SH-SY5Y (cell line): ENCODE measurements around the gene STING1.
A peak's percentile ranks its signal among the peaks of the same experiment; 100 is the strongest.

Experiments
- GATA2 ChIP-seq: IDR thresholded peaks from 2 replicates; pipeline ENCODE4 v1.6.1; 2011; ENCODE audit warnings: mild to moderate bottlenecking, low read depth, low read length
- GATA3 ChIP-seq: IDR thresholded peaks from 2 replicates; pipeline ENCODE4 v1.6.1; 2011; ENCODE audit warnings: low read depth, mild to moderate bottlenecking, low read length, moderate library complexity

Gene STING1

GRCh38 chr5:139492700-139493192 is 10.2 kb upstream of the STING1 start:
- TF ChIP-seq GATA2, result 0 out of 2 replicates have a peak, but pooled peaks have one; percentile 5
- no peak for TF ChIP-seq GATA3

GRCh38 chr5:139488260-139488659 is 5.7 kb upstream of the STING1 start:
- TF ChIP-seq GATA3 (no peak), GATA2 (no peak)

GRCh38 chr5:139486201-139486600 is 3.6 kb upstream of the STING1 start:
- TF ChIP-seq GATA2 (no peak), GATA3 (no peak)

GRCh38 chr5:139481580-139482049 is 943 bp downstream of the STING1 start:
- TF ChIP-seq GATA3 (no peak), GATA2 (no peak)

GRCh38 chr5:139481122-139481533 is 1.4 kb downstream of the STING1 start:
- no peak for TF ChIP-seq GATA2
- TF ChIP-seq GATA3, result no peak

- no peak for TF ChIP-seq GATA2
- no peak for TF ChIP-seq GATA3
Measured at GRCh38 chr5:139475865-139476617, 6.5 kb downstream of the STING1 start.

GRCh38 chr5:139474890-139475791 is 7.4 kb downstream of the STING1 start:
- no peak for TF ChIP-seq GATA3
- TF ChIP-seq GATA2, result no peak

- no peak for TF ChIP-seq GATA2
- no peak for TF ChIP-seq GATA3
Measured at GRCh38 chr5:139473565-139473964, 9.0 kb downstream of the STING1 start.

- TF ChIP-seq GATA3, result no peak
- no peak for TF ChIP-seq GATA2
Measured at GRCh38 chr5:139473105-139473504, 9.5 kb downstream of the STING1 start.

GRCh38 chr5:139472386-139473030 is 10.1 kb downstream of the STING1 start:
- TF ChIP-seq GATA3, result no peak
- no peak for TF ChIP-seq GATA2

- TF ChIP-seq GATA2 (no peak), GATA3 (no peak)
Measured at GRCh38 chr5:139470821-139471300, 11.7 kb downstream of the STING1 start, which contains the start of gene SMIM33. Gene SMIM33, plus strand, starts transcription at chr5:139471004. Its CDS starts 118 bp downstream, at chr5:139471122.

GRCh38 chr5:139468421-139468931 is 14.1 kb downstream of the STING1 start:
- TF ChIP-seq GATA2, result no peak
- TF ChIP-seq GATA3, result no peak

GRCh38 chr5:139462586-139463276 is 19.8 kb downstream of the STING1 start, which contains the start of gene ECSCR:
Gene ECSCR, minus strand, starts transcription at chr5:139462743. Its CDS starts 73 bp downstream, at chr5:139462670.
- TF ChIP-seq GATA2, result no peak
- no peak for TF ChIP-seq GATA3

- no peak for TF ChIP-seq GATA2
- no peak for TF ChIP-seq GATA3
Measured at GRCh38 chr5:139461698-139462097, 20.9 kb downstream of the STING1 start.
